ENCODE data around the gene MYOZ2. TPM values are rescaled to one million over a fixed set of nuclear protein-coding genes. Genes with fewer than 3 reads are reported as not detected.

MYOZ2 gene
- total and polyA plus RNA-seq, 2 experiments from 2014 or later, result 0.22 to 0.59 TPM

DNA sequence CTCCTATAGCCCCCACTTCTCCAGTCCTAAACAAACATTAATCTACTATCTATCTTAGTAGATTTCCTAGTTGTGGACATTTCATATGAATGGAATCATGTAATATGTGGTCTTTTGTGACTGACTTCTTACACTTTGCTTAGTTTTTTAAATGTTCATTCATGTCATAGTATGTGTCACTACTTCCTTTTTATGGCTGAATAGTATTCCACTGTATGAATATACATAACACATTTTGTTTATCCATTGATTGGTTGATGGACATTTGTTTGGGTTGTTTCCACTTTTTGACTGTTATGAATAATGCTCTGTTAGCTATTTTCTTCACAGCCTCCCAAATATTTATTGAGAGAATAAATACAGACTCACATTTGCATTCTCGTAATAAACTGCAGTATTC is 96.7 kb downstream of the MYOZ2 start:
- Histone ChIP-seq H3K9me2 (ENCODE audit: insufficient read depth) (no peaks in the 10 kb centered on the region), H3F3A (ENCODE audit: insufficient read depth) (peaks cover 38% of the 10 kb centered on the region; the same call in 1 of the 2 replicates), H4K20me1 (ENCODE audit: insufficient read depth) (no peaks in the 10 kb centered on the region), H3K79me2 (ENCODE audit: insufficient read depth) (peaks cover 92% of the 10 kb centered on the region), H3K9me3 (ENCODE audit: low read depth) (no peaks in the 10 kb centered on the region), H3K36me3 (ENCODE audit: low read depth) (peaks cover 24% of the 10 kb centered on the region), H2AFZ (no peak overlapping the region), H3K4me3 (no peak overlapping the region), H3K27ac (no peak overlapping the region), H3K4me2 (ENCODE audit: unreplicated experiment) (no peak overlapping the region), H3K4me1 (ENCODE audit: insufficient read depth) (peaks cover 28% of the 10 kb centered on the region), H3K27me3 (replicated peaks; ENCODE audit: insufficient read depth) (no peaks in the 10 kb centered on the region), H3K9ac (no peak overlapping the region)
- TF ChIP-seq EZH2phosphoT487 (IDR thresholded peaks at IDR 0.05; ENCODE audit: insufficient read depth, low read depth) (no peak), EZH2 (IDR thresholded peaks at IDR 0.05; ENCODE audit: insufficient read depth, poor library complexity, severe bottlenecking) (no peak)
- DNase-seq, result no peak
- 92 to 100% methylated on average over 1 of the region's 1 CpG for WGBS, 2 experiments (ENCODE audit: low coverage in 1 of 2, low lambda C conversion rate in 2 of 2, missing lambda C conversion rate in 2 of 2)
- in situ Hi-C loops (cut with MboI), result no loop called here

- H3K9ac ChIP-seq, result no peak overlapping the region
- H3K27me3 ChIP-seq (replicated peaks; ENCODE audit: insufficient read depth), result no peaks in the 10 kb centered on the region
- H4K20me1 ChIP-seq (ENCODE audit: insufficient read depth), result no peaks in the 10 kb centered on the region
- in situ Hi-C loops (cut with MboI), result no loop called here
- H3K79me2 ChIP-seq (ENCODE audit: insufficient read depth), result peaks cover 95% of the 10 kb centered on the region
- H3K9me3 ChIP-seq (ENCODE audit: low read depth), result no peaks in the 10 kb centered on the region
- peaks cover 24% of the 10 kb centered on the region for H3K36me3 ChIP-seq (ENCODE audit: low read depth)
- peak overlapping the region; percentile 19; the same call in 1 of the 2 replicates for H2AFZ ChIP-seq
- no peak overlapping the region for H3K27ac ChIP-seq
- peaks cover 19% of the 10 kb centered on the region for H3K4me1 ChIP-seq (ENCODE audit: insufficient read depth)
- peaks cover 33% of the 10 kb centered on the region; the same call in 1 of the 2 replicates for H3F3A ChIP-seq (ENCODE audit: insufficient read depth)
- H3K4me2 ChIP-seq (ENCODE audit: unreplicated experiment), result peak overlapping the region; percentile 61
- no peak overlapping the region for H3K4me3 ChIP-seq
- no peak for DNase-seq
- no peaks in the 10 kb centered on the region for H3K9me2 ChIP-seq (ENCODE audit: insufficient read depth)
- no peak for TF ChIP-seq EZH2phosphoT487 (IDR thresholded peaks at IDR 0.05; ENCODE audit: insufficient read depth, low read depth)
- no peak for TF ChIP-seq EZH2 (IDR thresholded peaks at IDR 0.05; ENCODE audit: insufficient read depth, poor library complexity, severe bottlenecking)
Observed at GRCh38 chr4:119233191-119233590, 97.6 kb downstream of the MYOZ2 start.

- Histone ChIP-seq H3K27me3 (replicated peaks; ENCODE audit: insufficient read depth) (no peaks in the 10 kb centered on the region), H3K9ac (no peak overlapping the region), H3K9me2 (ENCODE audit: insufficient read depth) (no peaks in the 10 kb centered on the region), H3K4me1 (ENCODE audit: insufficient read depth) (peaks cover 18% of the 10 kb centered on the region), H3K36me3 (ENCODE audit: low read depth) (peaks cover 29% of the 10 kb centered on the region), H3K79me2 (ENCODE audit: insufficient read depth) (peaks cover 96% of the 10 kb centered on the region), H2AFZ (peak overlapping the region; percentile 19; the same call in 1 of the 2 replicates), H3K27ac (no peak overlapping the region), H3K9me3 (ENCODE audit: low read depth) (no peaks in the 10 kb centered on the region), H3K4me3 (no peak overlapping the region), H4K20me1 (ENCODE audit: insufficient read depth) (no peaks in the 10 kb centered on the region), H3F3A (ENCODE audit: insufficient read depth) (peaks cover 32% of the 10 kb centered on the region; the same call in 1 of the 2 replicates), H3K4me2 (ENCODE audit: unreplicated experiment) (peak overlapping the region; percentile 61)
- peak; percentile 30 for DNase-seq
- in situ Hi-C loops (cut with MboI), result no loop called here
- no peak for TF ChIP-seq EZH2 (IDR thresholded peaks at IDR 0.05; ENCODE audit: insufficient read depth, poor library complexity, severe bottlenecking)
- TF ChIP-seq EZH2phosphoT487 (IDR thresholded peaks at IDR 0.05; ENCODE audit: insufficient read depth, low read depth), result no peak
- WGBS, 2 experiments (ENCODE audit: low coverage in 1 of 2, low lambda C conversion rate in 2 of 2, missing lambda C conversion rate in 2 of 2), result 24 to 26% methylated on average over 3 of the region's 3 CpGs
Observed at GRCh38 chr4:119233750-119234149, 98.1 kb downstream of the MYOZ2 start.

DNA sequence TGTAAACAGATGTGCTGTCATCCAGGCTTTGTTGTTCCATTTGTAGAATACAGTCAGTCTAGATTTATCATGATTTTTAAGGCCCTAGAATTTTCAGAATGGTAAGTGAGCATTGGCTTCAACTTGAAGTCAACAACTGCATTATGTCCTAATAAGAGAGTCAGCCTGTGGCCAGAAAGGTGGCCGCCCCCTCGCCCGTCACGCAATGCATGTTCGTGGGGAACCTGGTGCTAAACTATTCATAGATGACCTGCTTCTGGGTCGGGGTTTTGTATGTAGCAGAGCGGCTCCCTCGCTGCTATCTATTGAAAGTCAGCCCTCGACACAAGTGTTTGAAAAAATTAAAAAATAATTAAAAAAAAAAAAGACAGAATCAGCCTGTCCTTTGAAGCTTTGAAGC is 101.6 kb downstream of the MYOZ2 start:
- peaks cover 18% of the 10 kb centered on the region for H3K4me1 ChIP-seq (ENCODE audit: insufficient read depth)
- H3K9me3 ChIP-seq (ENCODE audit: low read depth), result no peaks in the 10 kb centered on the region
- H2AFZ ChIP-seq, result no peak overlapping the region
- no peak overlapping the region for H3K27ac ChIP-seq
- WGBS, 2 experiments (ENCODE audit: low coverage in 1 of 2, low lambda C conversion rate in 2 of 2, missing lambda C conversion rate in 2 of 2), result 92 to 95% methylated on average over 9 of the region's 9 CpGs
- H3K9ac ChIP-seq, result no peak overlapping the region
- no peak overlapping the region for H3K4me3 ChIP-seq
- H3K36me3 ChIP-seq (ENCODE audit: low read depth), result peaks cover 49% of the 10 kb centered on the region
- in situ Hi-C loops (cut with MboI), result no loop called here
- peaks cover 83% of the 10 kb centered on the region for H3K79me2 ChIP-seq (ENCODE audit: insufficient read depth)
- no peaks in the 10 kb centered on the region for H3K27me3 ChIP-seq (replicated peaks; ENCODE audit: insufficient read depth)
- peaks cover 38% of the 10 kb centered on the region; the same call in 1 of the 2 replicates for H3F3A ChIP-seq (ENCODE audit: insufficient read depth)
- no peak overlapping the region for H3K4me2 ChIP-seq (ENCODE audit: unreplicated experiment)
- TF ChIP-seq EZH2phosphoT487 (IDR thresholded peaks at IDR 0.05; ENCODE audit: insufficient read depth, low read depth) (no peak), EZH2 (IDR thresholded peaks at IDR 0.05; ENCODE audit: insufficient read depth, poor library complexity, severe bottlenecking) (no peak)
- DNase-seq, result no peak
- H3K9me2 ChIP-seq (ENCODE audit: insufficient read depth), result no peaks in the 10 kb centered on the region
- no peaks in the 10 kb centered on the region for H4K20me1 ChIP-seq (ENCODE audit: insufficient read depth)

Other genes starting within 250 kb of the MYOZ2 start
- gene SYNPO2, start 247.0 kb upstream of the MYOZ2 start, total RNA-seq (2014; rRNA removed; shearing (Covaris generic)), result 4.3 and 5.0 TPM in 2 replicates
- 3.1 and 3.2 TPM in 2 replicates for gene SYNPO2, start 247.0 kb upstream of the MYOZ2 start, polyA plus RNA-seq (2016; fragmentation: Nextera tagmentation; extraction: Ambion mirVana)
- gene USP53, start 76.9 kb downstream of the MYOZ2 start, total RNA-seq (2014; rRNA removed; shearing (Covaris generic)), result 42.4 and 43.3 TPM in 2 replicates
- 19.9 and 26.0 TPM in 2 replicates for gene USP53, start 76.9 kb downstream of the MYOZ2 start, polyA plus RNA-seq (2016; fragmentation: Nextera tagmentation; extraction: Ambion mirVana)
- gene FABP2, start 186.3 kb downstream of the MYOZ2 start, total RNA-seq (2014; rRNA removed; shearing (Covaris generic)), result not detected in 2 replicates
- gene FABP2, start 186.3 kb downstream of the MYOZ2 start, polyA plus RNA-seq (2016; fragmentation: Nextera tagmentation; extraction: Ambion mirVana), result not detected in 2 replicates

Data from GM23248 (cell line).